ENCODE data around the gene UBE3D. TPM values are rescaled to one million over a fixed set of nuclear protein-coding genes. Genes with fewer than 3 reads are reported as not detected.

UBE3D gene
- total RNA-seq, 1 experiment from 2014 or later, result 11.0 TPM

GRCh38 chr6:82954937-82955577 is 110.6 kb downstream of the UBE3D start:
- ATAC-seq (no peak), DNase-seq (ENCODE audit: low read depth, low spot score) (no peak)
- POLR2A ChIA-PET, result no interaction called here
- peaks cover 3% of the 10 kb centered on the region; the same call in 1 of the 2 replicates for H3K4me1 ChIP-seq (ENCODE audit: control insufficient read depth, insufficient read depth, low read length)
- H3K27me3 ChIP-seq (ENCODE audit: control insufficient read depth, insufficient read depth, low read length), result no peaks in the 10 kb centered on the region
- H3K9me3 ChIP-seq (ENCODE audit: control insufficient read depth, insufficient read depth, low read depth, low read length), result no peaks in the 10 kb centered on the region
- CTCF ChIA-PET, result no interaction called here
- intact Hi-C loops (cut with micrococcal nuclease; ENCODE audit: unreplicated experiment) (no loop called here), in situ Hi-C loops (cut with HindIII; ENCODE audit: low pct_unique_long_range_greater_than_20kb, low sequenced_read_pairs) (no loop called here)
- TF ChIP-seq SIN3A (IDR thresholded peaks at IDR 0.05; ENCODE audit: borderline replicate concordance, insufficient read depth, low read depth, low read length) (no peak), POLR2AphosphoS5 (IDR thresholded peaks at IDR 0.05; ENCODE audit: low read depth, low read length) (no peak), CTCF (IDR thresholded peaks at IDR 0.05) (no peak), TCF7L2 (IDR thresholded peaks at IDR 0.05; ENCODE audit: low read depth, low read length) (no peak)
- H3K27ac ChIP-seq (ENCODE audit: low read length), result no peak overlapping the region
- H3K4me3 ChIP-seq (ENCODE audit: low read depth in 2 of 2, low read length in 2 of 2), result no peak overlapping the region
- no TSS peak for BruUV-seq (replicated peaks)
- H3K36me3 ChIP-seq (ENCODE audit: control insufficient read depth, insufficient read depth, low read length), result no peaks in the 10 kb centered on the region; the same call in 1 of the 2 replicates

DNA sequence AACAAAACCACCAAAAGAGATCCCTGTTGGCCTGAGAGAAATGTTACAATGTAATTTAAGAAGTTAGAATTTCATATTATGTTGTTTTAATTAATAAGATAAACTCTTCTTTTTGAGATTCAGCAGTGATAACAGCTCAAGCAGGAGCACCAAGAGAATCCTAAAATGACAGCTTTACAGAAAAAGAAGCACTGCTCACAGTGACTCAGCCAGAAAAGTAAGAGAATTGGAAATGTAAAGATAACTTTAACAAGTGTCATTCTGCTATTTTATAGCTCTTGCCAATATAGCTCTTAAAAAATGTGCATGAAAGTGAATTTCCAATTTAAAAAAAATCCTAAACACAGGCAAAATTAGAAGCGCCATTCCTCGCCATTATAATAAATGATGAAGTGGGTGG is 111.3 kb downstream of the UBE3D start:
- H3K27me3 ChIP-seq (ENCODE audit: control insufficient read depth, insufficient read depth, low read length), result no peaks in the 10 kb centered on the region
- in situ Hi-C loops (cut with HindIII; ENCODE audit: low pct_unique_long_range_greater_than_20kb, low sequenced_read_pairs) (no loop called here), intact Hi-C loops (cut with micrococcal nuclease; ENCODE audit: unreplicated experiment) (no loop called here)
- DNase-seq (ENCODE audit: low read depth, low spot score) (no peak), ATAC-seq (no peak)
- H3K4me3 ChIP-seq (ENCODE audit: low read depth in 2 of 2, low read length in 2 of 2), result no peak overlapping the region
- H3K4me1 ChIP-seq (ENCODE audit: control insufficient read depth, insufficient read depth, low read length), result peaks cover 3% of the 10 kb centered on the region; the same call in 1 of the 2 replicates
- ChIA-PET POLR2A (no interaction called here), CTCF (no interaction called here)
- no TSS peak for BruUV-seq (replicated peaks)
- no peaks in the 10 kb centered on the region for H3K9me3 ChIP-seq (ENCODE audit: control insufficient read depth, insufficient read depth, low read depth, low read length)
- no peaks in the 10 kb centered on the region; the same call in 1 of the 2 replicates for H3K36me3 ChIP-seq (ENCODE audit: control insufficient read depth, insufficient read depth, low read length)
- no peak overlapping the region for H3K27ac ChIP-seq (ENCODE audit: low read length)
- TF ChIP-seq CTCF (IDR thresholded peaks at IDR 0.05) (no peak), POLR2AphosphoS5 (IDR thresholded peaks at IDR 0.05; ENCODE audit: low read depth, low read length) (no peak), SIN3A (IDR thresholded peaks at IDR 0.05; ENCODE audit: borderline replicate concordance, insufficient read depth, low read depth, low read length) (no peak), TCF7L2 (IDR thresholded peaks at IDR 0.05; ENCODE audit: low read depth, low read length) (no peak)
- TF ChIP-seq, protein P1, sequence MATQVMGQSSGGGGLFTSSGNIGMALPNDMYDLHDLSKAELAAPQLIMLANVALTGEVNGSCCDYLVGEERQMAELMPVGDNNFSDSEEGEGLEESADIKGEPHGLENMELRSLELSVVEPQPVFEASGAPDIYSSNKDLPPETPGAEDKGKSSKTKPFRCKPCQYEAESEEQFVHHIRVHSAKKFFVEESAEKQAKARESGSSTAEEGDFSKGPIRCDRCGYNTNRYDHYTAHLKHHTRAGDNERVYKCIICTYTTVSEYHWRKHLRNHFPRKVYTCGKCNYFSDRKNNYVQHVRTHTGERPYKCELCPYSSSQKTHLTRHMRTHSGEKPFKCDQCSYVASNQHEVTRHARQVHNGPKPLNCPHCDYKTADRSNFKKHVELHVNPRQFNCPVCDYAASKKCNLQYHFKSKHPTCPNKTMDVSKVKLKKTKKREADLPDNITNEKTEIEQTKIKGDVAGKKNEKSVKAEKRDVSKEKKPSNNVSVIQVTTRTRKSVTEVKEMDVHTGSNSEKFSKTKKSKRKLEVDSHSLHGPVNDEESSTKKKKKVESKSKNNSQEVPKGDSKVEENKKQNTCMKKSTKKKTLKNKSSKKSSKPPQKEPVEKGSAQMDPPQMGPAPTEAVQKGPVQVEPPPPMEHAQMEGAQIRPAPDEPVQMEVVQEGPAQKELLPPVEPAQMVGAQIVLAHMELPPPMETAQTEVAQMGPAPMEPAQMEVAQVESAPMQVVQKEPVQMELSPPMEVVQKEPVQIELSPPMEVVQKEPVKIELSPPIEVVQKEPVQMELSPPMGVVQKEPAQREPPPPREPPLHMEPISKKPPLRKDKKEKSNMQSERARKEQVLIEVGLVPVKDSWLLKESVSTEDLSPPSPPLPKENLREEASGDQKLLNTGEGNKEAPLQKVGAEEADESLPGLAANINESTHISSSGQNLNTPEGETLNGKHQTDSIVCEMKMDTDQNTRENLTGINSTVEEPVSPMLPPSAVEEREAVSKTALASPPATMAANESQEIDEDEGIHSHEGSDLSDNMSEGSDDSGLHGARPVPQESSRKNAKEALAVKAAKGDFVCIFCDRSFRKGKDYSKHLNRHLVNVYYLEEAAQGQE (IDR thresholded peaks at IDR 0.05; ENCODE audit: insufficient read depth in 1 of 2, low read depth in 2 of 2, low read length in 1 of 2), result no peak
